ENCODE data around the gene STING1. TPM values are rescaled to one million over a fixed set of nuclear protein-coding genes. Genes with fewer than 3 reads are reported as not detected.

STING1 gene
- total RNA-seq, 2 donors from 2014 or later = 138 to 156 TPM

Other genes starting within 250 kb of the STING1 start
- 100 to 1,000 TPM; 206 to 229 TPM for gene MATR3, start 189.0 kb downstream of the STING1 start, total RNA-seq
- gene PAIP2, start 140.9 kb downstream of the STING1 start, total RNA-seq = 10 to 100 TPM; 38.1 to 77.5 TPM
- gene SLC23A1, start 99.5 kb downstream of the STING1 start, total RNA-seq = under 1 TPM; 0.36 to 0.78 TPM
- 10 to 100 TPM; 10.3 to 27.6 TPM for gene MZB1, start 92.8 kb downstream of the STING1 start, total RNA-seq
- gene PROB1, start 87.7 kb downstream of the STING1 start, total RNA-seq = 1 to 10 TPM; 3.4 to 6.6 TPM
- 1 to 10 TPM; 6.4 to 7.2 TPM for gene SPATA24, start 78.7 kb downstream of the STING1 start, total RNA-seq
- 10 to 100 TPM; 11.9 to 12.6 TPM for gene DNAJC18, start 43.2 kb downstream of the STING1 start, total RNA-seq
- not detected for gene ECSCR, start 20.0 kb downstream of the STING1 start, total RNA-seq
- not detected for gene SMIM33, start 11.8 kb downstream of the STING1 start, total RNA-seq
- 100 to 1,000 TPM; 176 to 190 TPM for gene UBE2D2, start 78.6 kb upstream of the STING1 start, total RNA-seq
- 1 to 10 TPM; 4.7 to 9.0 TPM for gene CXXC5, start 165.6 kb upstream of the STING1 start, total RNA-seq

Data from natural killer cell treated with Interleukin-12 subunit alpha and Interleukin-12 subunit beta and Interleukin-15 and Interleukin-18, amount 100 ng/mL, for 72 hours (primary cell).